Measurements from ENCODE around the gene PTPRCAP.
A peak's percentile ranks its signal among the peaks of the same experiment; 100 is the strongest.

PTPRCAP gene

DNA sequence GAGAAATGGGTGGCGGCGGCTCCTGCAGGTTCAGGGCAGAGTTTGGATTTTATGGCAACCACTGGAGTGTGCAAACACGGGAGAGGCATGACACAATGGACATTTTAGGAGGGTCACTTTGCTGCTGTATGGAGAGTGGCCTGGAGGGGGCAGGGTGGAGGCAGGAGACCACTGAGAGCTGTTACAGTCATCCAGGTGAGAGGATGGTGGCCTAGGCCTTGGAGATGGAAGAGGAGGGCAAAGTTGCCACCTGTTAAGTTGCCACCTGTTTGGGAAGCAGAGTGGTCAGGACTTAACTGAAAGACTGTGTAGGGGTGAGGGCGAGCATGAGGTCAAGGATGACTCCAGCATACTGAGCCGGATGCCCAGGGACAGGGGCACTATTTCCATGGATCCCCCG is 48.0 kb downstream of the PTPRCAP start:
- DNase-seq = no peak
- H3K36me3 Mint-ChIP-seq = peaks cover 7 to 8% of the 10 kb centered on the region in 2 donors
- no peaks in the 10 kb centered on the region for H3K9me3 Mint-ChIP-seq

GRCh38 chr11:67387518-67387917 is 50.0 kb downstream of the PTPRCAP start:
- no peak overlapping the region for H3K4me3 Mint-ChIP-seq
- no peak for ATAC-seq (replicated peaks)
- H3K27me3 Mint-ChIP-seq = no peaks in the 10 kb centered on the region
- H3K9me3 Mint-ChIP-seq = no peaks in the 10 kb centered on the region
- peaks cover 19 to 41% of the 10 kb centered on the region in 2 donors for H3K4me1 Mint-ChIP-seq
- DNase-seq = no peak
- peaks cover 1 to 3% of the 10 kb centered on the region in 2 donors for H3K36me3 Mint-ChIP-seq
- H3K27ac Mint-ChIP-seq = no peak overlapping the region

More for the DNA sequence above, 48.0 kb downstream of the PTPRCAP start:
- ATAC-seq (replicated peaks) = peak; percentile 37 to 48
- Mint-ChIP-seq H3K27ac (peak overlapping the region; percentile 53), H3K4me3 (peak overlapping the region; percentile 33 to 69), H3K4me1 (peaks cover 28 to 52% of the 10 kb centered on the region in 2 donors), H3K27me3 (no peaks in the 10 kb centered on the region)

DNA sequence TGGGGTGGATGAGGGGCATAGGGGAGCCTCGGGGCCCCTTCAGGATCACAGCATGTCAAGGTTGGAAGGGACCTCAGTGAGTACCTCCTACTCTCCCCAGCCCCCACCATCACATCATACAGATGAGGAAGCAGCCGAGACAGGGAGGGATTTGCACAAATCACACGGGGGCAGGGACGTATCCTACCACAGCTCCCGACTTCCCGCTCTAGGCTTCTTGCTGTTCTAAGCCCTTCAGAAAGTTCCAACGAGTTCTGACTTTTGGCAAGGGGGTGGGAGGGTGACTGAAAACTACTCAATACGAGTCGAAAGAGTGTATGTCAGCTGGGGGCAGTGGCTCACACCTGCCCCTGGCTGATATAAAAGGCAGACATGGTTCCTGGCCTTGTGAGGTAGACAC is 50.4 kb downstream of the PTPRCAP start:
- no peak overlapping the region for H3K27ac Mint-ChIP-seq
- ATAC-seq (replicated peaks) (no peak), DNase-seq (no peak)
- H3K4me3 Mint-ChIP-seq = no peak overlapping the region
- peaks cover 1 to 3% of the 10 kb centered on the region in 2 donors for H3K36me3 Mint-ChIP-seq
- no peaks in the 10 kb centered on the region for H3K27me3 Mint-ChIP-seq
- H3K4me1 Mint-ChIP-seq = peaks cover 21 to 41% of the 10 kb centered on the region in 2 donors
- no peaks in the 10 kb centered on the region for H3K9me3 Mint-ChIP-seq

Data from stimulated activated naive B cell treated with anti-CD40 and anti-IgM and Interleukin-4, amounts not matched to agents 10 μg/mL and 1 μg/mL and 100 μg/mL, for 72 hours (primary cell).